HG02981 (cell line): ENCODE data around the gene ABCC2.
"Not testable (repeated sequence)": the region's sequence is repeated elsewhere in the genome, so short reads cannot be mapped to it uniquely, and the experiment has no call there.

ENCODE experiments used
- ATAC-seq: cut with Tn5 transposase; IDR thresholded peaks from one replicate; pipeline ENCODE4 v1.9.1; 2021; ENCODE audit warnings: mild to moderate bottlenecking, moderate library complexity; ENCODE audit not compliant: unreplicated experiment

The ABCC2 gene

DNA sequence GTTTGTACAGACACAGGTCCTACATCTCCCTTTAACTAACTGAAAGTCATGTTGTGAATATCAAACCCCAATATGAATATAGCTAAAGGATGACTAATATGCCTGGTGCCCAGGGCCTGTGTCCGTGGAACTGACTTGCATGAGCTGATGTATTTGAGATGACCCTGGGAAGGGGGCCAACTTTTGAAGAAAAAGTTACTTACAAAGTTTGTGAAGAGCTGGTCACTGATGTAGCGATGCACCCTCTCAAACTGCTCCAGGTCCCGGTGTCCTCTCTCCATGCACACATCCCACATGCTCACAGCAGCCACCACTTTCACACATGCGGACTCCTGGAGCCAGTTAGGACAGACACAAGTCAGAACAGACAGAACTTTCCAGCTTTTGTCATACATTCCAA, 106.2 kb downstream of the ABCC2 start:
- ATAC-seq: no peak

DNA sequence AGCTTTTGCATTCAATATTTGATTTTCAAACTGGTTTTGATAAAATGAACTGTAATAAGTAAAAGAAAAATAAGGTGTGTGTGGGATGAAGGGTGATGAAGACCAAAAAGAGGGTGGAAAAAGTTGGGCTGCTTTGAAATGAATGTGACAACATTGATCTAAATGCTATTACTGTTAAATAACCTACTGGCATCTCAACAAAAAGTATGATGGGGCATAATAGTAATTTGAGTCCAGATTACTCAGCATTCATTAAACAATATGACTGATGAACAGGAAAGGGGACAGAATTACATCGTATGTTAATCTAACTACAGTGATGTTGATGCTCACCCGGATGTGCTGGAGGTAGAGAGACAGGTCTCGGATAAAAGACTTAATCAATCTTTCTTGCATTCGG, 112.2 kb downstream of the ABCC2 start:
- no peak for ATAC-seq

DNA sequence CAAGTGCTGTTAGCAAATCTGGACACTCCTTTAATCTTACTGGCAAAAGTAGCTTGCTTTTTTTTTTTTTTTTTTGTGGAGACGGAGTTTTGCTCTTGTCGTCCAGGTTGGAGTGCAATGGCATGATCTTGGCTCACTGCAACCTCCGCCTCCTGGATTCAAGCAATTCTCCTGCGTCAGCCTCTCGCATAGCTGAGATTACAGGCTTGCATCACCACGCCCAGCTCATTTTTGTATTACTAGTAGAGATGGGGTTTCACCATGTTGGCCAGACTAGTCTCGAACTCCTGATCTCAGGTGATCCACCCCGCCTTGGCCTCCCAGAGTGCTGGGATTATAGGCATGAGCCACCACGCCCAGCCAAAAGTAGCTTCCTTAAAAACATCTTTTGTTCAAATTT, 112.6 kb downstream of the ABCC2 start:
- ATAC-seq: not testable (repeated sequence)

DNA sequence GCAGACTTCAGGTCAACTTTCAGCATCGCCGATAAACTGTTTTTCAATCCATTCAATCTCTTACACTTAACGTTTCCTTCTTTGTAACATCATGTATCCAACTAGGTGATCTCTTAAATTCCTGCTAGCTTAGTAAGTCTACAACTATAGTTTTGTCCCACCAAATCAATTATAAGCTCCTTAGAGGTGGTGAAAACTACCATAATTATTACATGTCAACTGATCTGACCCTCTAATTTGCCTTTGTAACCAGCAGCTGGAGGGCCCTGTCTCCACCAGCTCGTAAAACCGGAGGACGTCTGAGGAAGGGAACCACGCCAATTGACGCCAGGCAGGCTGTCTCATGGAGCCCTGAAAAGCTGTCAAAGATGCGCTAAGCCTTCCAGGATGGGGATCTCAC, 113.4 kb downstream of the ABCC2 start:
- no peak for ATAC-seq
